Body of pancreas (tissue), 4 donors: ENCODE data around the gene STX18. TPM values are rescaled to one million over a fixed set of nuclear protein-coding genes. Genes with fewer than 3 reads are reported as not detected.
A peak's percentile ranks its signal among the peaks of the same experiment; 100 is the strongest.

Experiments used
- ATAC-seq: fragments of 150-250 bp; one replicate; pipeline ENCODE4 v1.9.1; 2016
- DNase-seq, 4 donors: peaks; one replicate each; pipeline ENCODE4 v3.0.0-alpha.2; 2019
- H3K27ac ChIP-seq, 4 donors: fragments of 200-600 bp; sonication (generic); 1 replicate in 3 of 4; 2 replicates in 1 of 4; pipeline versions ENCODE4 v1.5.1 to v1.6.1; 2016 to 2019; ENCODE audit warnings: mild to moderate bottlenecking in 1 of 4, mixed read lengths in 1 of 4, moderate library complexity in 1 of 4
- H3K27me3 ChIP-seq, 2 donors: fragments of 200-600 bp; sonication (generic); one replicate each; pipeline ENCODE4 v1.6.0; 2016; ENCODE audit warnings: mild to moderate bottlenecking in 1 of 2
- H3K36me3 ChIP-seq, 2 donors: fragments of 200-600 bp; sonication (generic); replicated peaks in 1 of 2; 2 replicates each; pipeline ENCODE4 v1.5.1; 2016; ENCODE audit warnings: low read depth in 2 of 2; ENCODE audit not compliant: insufficient read depth in 1 of 2
- H3K4me1 ChIP-seq: fragments of 200-600 bp; sonication (generic); one replicate; pipeline ENCODE4 v1.6.0; 2016
- H3K4me3 ChIP-seq, 2 donors: fragments of 200-600 bp; sonication (generic); 1 replicate in 1 of 2; 2 replicates in 1 of 2; pipeline ENCODE4 v1.5.1; 2016 to 2019
- H3K9me3 ChIP-seq, 3 donors: fragments of 200-600 bp; sonication (generic); 1 replicate in 2 of 3; 2 replicates in 1 of 3; pipeline ENCODE4 v1.5.1; 2016
- POLR2A ChIP-seq, 3 donors: fragments of 450-650 bp; IDR thresholded peaks; one replicate each; pipeline ENCODE4 v1.6.1; 2016; ENCODE audit warnings: antibody characterized with exemption in 3 of 3, mild to moderate bottlenecking in 2 of 3
- WGBS, 2 donors: methylation state at CpG; one replicate each; pipeline ENCODE4 v1.1.5; 2017; 5-methylcytosine and 5-hydroxymethylcytosine counted together
- intact Hi-C: fragments of 100-400 bp; cut with DNase I; formaldehyde crosslinking; loops from one replicate; pipeline ENCODE4 v1.15.1; 2023
- total RNA-seq, 2 donors: library from RNA; depleted of rRNA; stranded (reverse); fragments of >200 nt; gene quantifications; one replicate each; pipeline ENCODE4 v1.1.0, GENCODE V29; 2016
- TF ChIP-seq, protein P1 (sequence below), 7 experiments: fragments of 450-650 bp in 4 of 7; fragments of 200-600 bp in 3 of 7; sonication (generic) in 3 of 7; IDR thresholded peaks; one replicate each; pipeline ENCODE4 v1.5.1; 2016 to 2019; ENCODE audit warnings: antibody characterized with exemption in 7 of 7

Gene STX18
- total RNA-seq, result 10 to 100 TPM; 13.5 to 53.4 TPM

DNA sequence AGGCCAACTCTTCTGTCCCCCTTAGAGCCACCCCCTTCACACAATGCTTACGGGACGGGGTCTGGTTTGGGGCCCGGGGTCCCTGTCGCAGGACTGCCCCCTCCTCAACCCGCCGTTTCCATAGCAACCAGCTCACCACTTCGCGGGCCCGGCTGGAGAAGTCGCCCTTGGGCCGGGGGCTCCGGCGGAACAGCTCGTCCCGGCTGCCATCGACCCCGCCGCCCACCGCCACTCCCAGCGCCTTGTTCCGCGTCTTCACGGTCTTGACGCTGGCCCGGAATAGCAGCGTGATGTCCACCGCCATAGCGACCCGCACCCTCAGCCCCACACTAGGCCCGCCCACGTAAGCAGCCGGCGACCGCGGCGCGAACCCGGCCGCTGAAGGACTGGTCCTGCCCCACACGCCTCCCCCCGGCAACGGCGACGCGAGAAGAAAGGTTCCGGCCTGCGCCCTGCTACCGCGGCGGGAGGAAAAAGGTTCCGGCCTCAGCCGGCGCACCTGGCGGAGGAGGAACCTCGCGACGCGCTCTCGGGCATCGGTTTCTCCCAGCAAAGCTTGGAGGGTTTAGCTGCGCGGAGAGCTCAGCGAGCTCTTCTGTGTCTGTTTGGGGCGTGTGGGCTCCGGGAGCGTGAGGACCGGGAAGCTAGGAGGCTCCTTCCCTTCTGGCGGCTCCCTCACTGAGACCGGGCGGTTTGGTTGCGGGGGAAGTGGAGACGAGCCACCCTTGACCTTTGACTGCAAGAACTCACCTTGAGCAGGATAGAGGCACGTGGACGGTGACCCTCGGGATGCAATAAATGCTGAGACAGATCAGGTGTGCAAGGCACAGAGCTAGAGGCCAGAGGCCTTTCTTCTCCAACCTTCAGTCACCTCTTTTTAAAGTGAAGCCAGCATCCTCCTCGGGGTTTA lies at the start of gene STX18:
Gene STX18, minus strand, starts transcription at position 388 of the 910 bp plus-strand sequence. Its CDS starts 84 bp downstream, at position 304.
- intact Hi-C loops, result no loop called here
- ATAC-seq (peak; percentile 97), DNase-seq (peak; percentile 86 to 88 (median 86))
- 1 to 2% methylated on average over 13 to 61 of the region's 76 CpGs for WGBS, 2 donors
- TF ChIP-seq, protein P1, sequence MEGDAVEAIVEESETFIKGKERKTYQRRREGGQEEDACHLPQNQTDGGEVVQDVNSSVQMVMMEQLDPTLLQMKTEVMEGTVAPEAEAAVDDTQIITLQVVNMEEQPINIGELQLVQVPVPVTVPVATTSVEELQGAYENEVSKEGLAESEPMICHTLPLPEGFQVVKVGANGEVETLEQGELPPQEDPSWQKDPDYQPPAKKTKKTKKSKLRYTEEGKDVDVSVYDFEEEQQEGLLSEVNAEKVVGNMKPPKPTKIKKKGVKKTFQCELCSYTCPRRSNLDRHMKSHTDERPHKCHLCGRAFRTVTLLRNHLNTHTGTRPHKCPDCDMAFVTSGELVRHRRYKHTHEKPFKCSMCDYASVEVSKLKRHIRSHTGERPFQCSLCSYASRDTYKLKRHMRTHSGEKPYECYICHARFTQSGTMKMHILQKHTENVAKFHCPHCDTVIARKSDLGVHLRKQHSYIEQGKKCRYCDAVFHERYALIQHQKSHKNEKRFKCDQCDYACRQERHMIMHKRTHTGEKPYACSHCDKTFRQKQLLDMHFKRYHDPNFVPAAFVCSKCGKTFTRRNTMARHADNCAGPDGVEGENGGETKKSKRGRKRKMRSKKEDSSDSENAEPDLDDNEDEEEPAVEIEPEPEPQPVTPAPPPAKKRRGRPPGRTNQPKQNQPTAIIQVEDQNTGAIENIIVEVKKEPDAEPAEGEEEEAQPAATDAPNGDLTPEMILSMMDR (IDR thresholded peaks at IDR 0.05), result peak in 4 of 7 experiments; percentile 21 to 43 (median 26)
- peak; percentile 65 to 89 (median 87) for TF ChIP-seq POLR2A (IDR thresholded peaks at IDR 0.05)
- Histone ChIP-seq H3K4me3 (peak within 1 kb of the TSS; percentile 82 to 85), H3K9me3 (no peaks in the 10 kb centered on the region), H3K36me3 (no peaks in the 10 kb centered on the region), H3K4me1 (peaks cover 32% of the 10 kb centered on the region), H3K27ac (peak within 1 kb of the TSS; percentile 25 to 85 (median 64)), H3K27me3 (no peaks in the 10 kb centered on the region)

- no peak for ATAC-seq
- H3K27ac ChIP-seq, result no peak overlapping the region
- H3K36me3 ChIP-seq, result no peaks in the 10 kb centered on the region
- no peak overlapping the region for H3K4me3 ChIP-seq
- intact Hi-C loops, result no loop called here
- no peak for DNase-seq
- no peak for TF ChIP-seq POLR2A (IDR thresholded peaks at IDR 0.05)
- TF ChIP-seq, protein P1 (IDR thresholded peaks at IDR 0.05), result no peak
- H3K27me3 ChIP-seq, result no peaks in the 10 kb centered on the region
- H3K9me3 ChIP-seq, result no peaks in the 10 kb centered on the region
- WGBS, 2 donors, result 86 to 88% methylated on average over 4 of the region's 4 CpGs
- no peaks in the 10 kb centered on the region for H3K4me1 ChIP-seq
Observed at GRCh38 chr4:4591071-4591470, 49.2 kb upstream of the STX18 start.

GRCh38 chr4:4590546-4590945 lies 48.7 kb upstream of the STX18 start:
- Histone ChIP-seq H3K4me1 (no peaks in the 10 kb centered on the region), H3K4me3 (no peak overlapping the region), H3K27ac (no peak overlapping the region), H3K9me3 (no peaks in the 10 kb centered on the region), H3K27me3 (no peaks in the 10 kb centered on the region), H3K36me3 (no peaks in the 10 kb centered on the region)
- DNase-seq (no peak), ATAC-seq (no peak)
- intact Hi-C loops, result no loop called here
- TF ChIP-seq POLR2A (IDR thresholded peaks at IDR 0.05), result no peak
- TF ChIP-seq, protein P1 (IDR thresholded peaks at IDR 0.05), result no peak
- 72 to 78% methylated on average over 7 of the region's 7 CpGs for WGBS, 2 donors

GRCh38 chr4:4585012-4585670 lies 43.3 kb upstream of the STX18 start:
- DNase-seq, result no peak
- H3K4me3 ChIP-seq, result no peak overlapping the region
- no peak overlapping the region for H3K27ac ChIP-seq
- intact Hi-C loops, result no loop called here
- no peak for ATAC-seq
- no peaks in the 10 kb centered on the region for H3K4me1 ChIP-seq
- H3K9me3 ChIP-seq, result no peaks in the 10 kb centered on the region
- 73 to 80% methylated on average over 3 of the region's 3 CpGs for WGBS, 2 donors
- no peaks in the 10 kb centered on the region for H3K36me3 ChIP-seq
- no peak for TF ChIP-seq POLR2A (IDR thresholded peaks at IDR 0.05)
- TF ChIP-seq, protein P1 (IDR thresholded peaks at IDR 0.05), result no peak
- no peaks in the 10 kb centered on the region for H3K27me3 ChIP-seq
